GM12864 (cell line): ENCODE data around the gene SORCS2.

Experiments
- DNase-seq: peaks from one replicate; pipeline ENCODE4 v3.0.0-alpha.2; 2011; ENCODE audit warnings: low read depth
- H3K4me3 ChIP-seq: 2 replicates; pipeline ENCODE4 v1.5.1; 2011; ENCODE audit warnings: mild to moderate bottlenecking, low read depth, low read length, control low read depth
- CTCF ChIP-seq: IDR thresholded peaks from 2 replicates; pipeline ENCODE4 v1.5.1; 2011; ENCODE audit warnings: low read depth, mild to moderate bottlenecking, moderate library complexity, low read length, control low read depth, inconsistent platforms; ENCODE audit errors: missing control alignments

Gene SORCS2

GRCh38 chr4:7637139-7637538, 444.8 kb downstream of the SORCS2 start:
- TF ChIP-seq CTCF, result no peak
- H3K4me3 ChIP-seq, result no peak overlapping the region
- DNase-seq, result no peak

DNA sequence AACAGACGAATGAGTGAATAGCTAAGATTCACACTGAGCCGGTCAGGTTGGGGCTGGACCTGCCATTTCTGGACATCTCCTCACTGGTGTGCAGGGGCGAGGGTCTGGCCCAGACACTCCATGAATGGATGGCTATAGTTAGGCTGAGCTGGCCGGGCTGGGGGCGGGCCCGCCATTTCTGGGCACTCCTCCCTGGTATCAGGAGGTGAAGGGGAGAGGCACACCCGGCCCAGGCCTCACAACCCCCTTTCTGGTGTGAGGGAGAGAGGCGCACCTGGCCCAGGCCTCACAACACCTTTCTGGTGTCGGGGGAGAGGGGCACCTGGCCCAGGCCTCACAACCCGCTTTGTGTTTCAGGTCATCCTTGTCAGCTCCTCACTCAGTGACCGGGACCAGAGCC, 445.6 kb downstream of the SORCS2 start:
- no peak overlapping the region for H3K4me3 ChIP-seq
- no peak for DNase-seq
- TF ChIP-seq CTCF, result no peak

- TF ChIP-seq CTCF, result no peak
- DNase-seq, result no peak
- H3K4me3 ChIP-seq, result no peak overlapping the region
These were observed 446.2 kb downstream of the SORCS2 start for GRCh38 chr4:7638489-7638888.

GRCh38 chr4:7638984-7639789, 446.8 kb downstream of the SORCS2 start:
- no peak for DNase-seq
- no peak overlapping the region for H3K4me3 ChIP-seq
- no peak for TF ChIP-seq CTCF

DNA sequence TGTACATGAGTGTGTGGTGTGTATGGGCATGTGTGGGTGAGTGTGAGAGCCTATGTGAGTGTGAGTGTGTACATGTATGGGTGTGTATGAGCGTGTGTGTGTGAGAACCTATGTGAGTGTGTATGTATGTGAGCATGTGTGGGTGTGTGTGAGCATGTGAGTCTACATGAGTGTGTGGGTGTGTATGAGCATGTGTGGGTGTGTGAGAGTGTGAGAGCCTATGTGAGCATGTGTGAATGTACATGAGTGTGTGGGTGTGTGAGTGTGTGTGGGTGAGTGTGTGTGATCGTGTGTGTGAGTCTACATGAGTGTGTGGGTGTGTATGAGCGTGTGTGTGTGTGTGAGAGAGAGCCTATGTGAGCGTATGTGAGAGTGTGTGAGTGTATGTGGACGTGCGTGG, 447.8 kb downstream of the SORCS2 start:
- no peak for DNase-seq
- no peak for TF ChIP-seq CTCF

DNA sequence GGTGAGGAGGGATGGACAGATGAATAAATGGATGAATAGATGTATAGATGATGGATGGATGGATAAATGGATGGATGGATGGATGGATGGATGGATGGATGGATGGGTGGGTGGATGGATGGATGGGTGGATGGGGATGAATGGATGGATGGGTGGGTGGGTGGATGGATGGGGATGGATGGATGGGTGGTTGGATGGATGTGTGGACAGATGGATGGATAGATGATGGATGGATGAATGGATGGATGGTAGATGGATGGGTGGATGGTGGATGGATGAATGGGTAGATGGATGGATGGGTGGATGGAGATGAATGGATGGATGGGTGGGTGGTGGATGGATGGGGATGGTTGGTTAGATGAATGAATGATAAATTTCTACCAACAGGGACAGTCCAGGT, 449.4 kb downstream of the SORCS2 start:
- no peak overlapping the region for H3K4me3 ChIP-seq
- TF ChIP-seq CTCF, result no peak
- no peak for DNase-seq

More for the DNA sequence above, 447.8 kb downstream of the SORCS2 start:
- no peak overlapping the region for H3K4me3 ChIP-seq

DNA sequence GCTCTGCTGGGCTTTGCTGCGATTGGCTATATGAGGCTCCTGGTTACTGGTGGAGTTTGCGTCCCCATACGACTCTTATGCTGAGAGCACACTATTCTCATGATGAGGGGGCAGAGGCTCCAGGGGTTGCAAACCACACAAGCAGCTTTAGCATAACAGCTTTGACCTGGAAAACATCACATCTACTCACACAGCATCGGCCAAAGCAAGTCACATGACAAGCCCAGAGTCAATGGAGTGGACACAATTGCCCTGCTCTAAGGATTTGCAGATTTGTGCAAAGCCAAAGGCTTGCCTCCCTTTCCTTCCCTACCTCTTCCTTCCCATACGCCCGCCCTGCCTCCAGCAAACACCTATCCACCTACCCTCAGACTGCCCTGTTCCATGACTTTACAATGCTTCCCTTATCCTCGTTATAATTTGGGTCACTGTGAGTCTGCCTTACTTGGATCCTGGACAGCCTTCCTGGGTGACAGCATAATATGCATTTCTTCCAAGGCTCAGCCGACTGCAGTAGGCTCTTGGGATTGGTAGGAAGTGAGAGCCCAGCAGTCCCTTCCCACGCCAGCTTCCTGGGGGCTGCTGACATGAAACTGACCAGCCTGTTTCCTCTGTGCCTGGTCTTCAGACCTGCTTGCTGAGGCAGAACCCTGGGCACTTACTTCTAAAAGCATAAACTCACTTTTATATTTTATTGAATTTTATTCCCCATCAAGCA, 450.6 kb downstream of the SORCS2 start:
- no peak overlapping the region for H3K4me3 ChIP-seq
- no peak for DNase-seq
- no peak for TF ChIP-seq CTCF
